Keratinocyte (primary cell): ENCODE results near the gene CD47.

Experiments
- CTCF ChIP-seq, 3 experiments: IDR thresholded peaks in 1 of 3; conservative IDR thresholded peaks in 1 of 3; optimal IDR thresholded peaks in 1 of 3; 2 replicates in 2 of 3; 3 replicates in 1 of 3; pipeline versions ENCODE3 to v1.5.1; 2011; ENCODE audit warnings: low read length in 3 of 3, mild to moderate bottlenecking in 3 of 3, moderate library complexity in 2 of 3, control low read depth in 1 of 3, inconsistent platforms in 1 of 3; ENCODE audit not compliant: insufficient read depth in 2 of 3; ENCODE audit errors: extremely low read depth in 1 of 3
- EZH2 ChIP-seq: IDR thresholded peaks from one replicate; pipeline ENCODE4 v1.6.1; 2012; ENCODE audit warnings: inconsistent platforms, mild to moderate bottlenecking, low read length, moderate library complexity

GRCh38 chr3:108079043-108079442 is 11.8 kb downstream of the CD47 start:
- TF ChIP-seq CTCF (optimal IDR thresholded peaks at IDR 0.05 in 1 of 3, IDR thresholded peaks at IDR 0.05 in 1 of 3, conservative IDR thresholded peaks at IDR 0.05 in 1 of 3; ENCODE audit: extremely low read depth in 1 of 3, insufficient read depth in 2 of 3, low read length in 3 of 3) (no peak), EZH2 (no peak)
